ENCODE results near the gene ADGRD1.

The ADGRD1 gene

GRCh38 chr12:131090274-131091210 is 136.8 kb downstream of the ADGRD1 start:
- DNase-seq (ENCODE audit: low read depth in 3 of 3) = no peak

GRCh38 chr12:131091413-131091975 is 137.8 kb downstream of the ADGRD1 start:
- peak in 1 of 3 donors; percentile 33 for DNase-seq (ENCODE audit: low read depth in 3 of 3)

GRCh38 chr12:131091976-131092691 is 138.4 kb downstream of the ADGRD1 start:
- DNase-seq (ENCODE audit: low read depth in 3 of 3) = no peak

- DNase-seq (ENCODE audit: low read depth in 3 of 3) = no peak
Measured at GRCh38 chr12:131092901-131093603, 139.3 kb downstream of the ADGRD1 start.

GRCh38 chr12:131093604-131093955 is 139.9 kb downstream of the ADGRD1 start:
- DNase-seq (ENCODE audit: low read depth in 3 of 3) = no peak

GRCh38 chr12:131093971-131094830 is 140.5 kb downstream of the ADGRD1 start:
- DNase-seq (ENCODE audit: low read depth in 3 of 3) = no peak

GRCh38 chr12:131094831-131095805 is 141.4 kb downstream of the ADGRD1 start:
- no peak for DNase-seq (ENCODE audit: low read depth in 3 of 3)

- no peak for DNase-seq (ENCODE audit: low read depth in 3 of 3)
Measured at GRCh38 chr12:131095826-131096680, 142.3 kb downstream of the ADGRD1 start.

- no peak for DNase-seq (ENCODE audit: low read depth in 3 of 3)
Measured at GRCh38 chr12:131096681-131097181, 143.0 kb downstream of the ADGRD1 start.

- no peak for DNase-seq (ENCODE audit: low read depth in 3 of 3)
Measured at GRCh38 chr12:131097202-131098177, 143.8 kb downstream of the ADGRD1 start.

GRCh38 chr12:131098178-131098981 is 144.7 kb downstream of the ADGRD1 start:
- no peak for DNase-seq (ENCODE audit: low read depth in 3 of 3)

- DNase-seq (ENCODE audit: low read depth in 3 of 3) = no peak
Measured at GRCh38 chr12:131100031-131100674, 146.4 kb downstream of the ADGRD1 start.

- no peak for DNase-seq (ENCODE audit: low read depth in 3 of 3)
Measured at GRCh38 chr12:131101006-131101405, 147.3 kb downstream of the ADGRD1 start.

- no peak for DNase-seq (ENCODE audit: low read depth in 3 of 3)
Measured at GRCh38 chr12:131101703-131102492, 148.2 kb downstream of the ADGRD1 start.

GRCh38 chr12:131102493-131102931 is 148.8 kb downstream of the ADGRD1 start:
- DNase-seq (ENCODE audit: low read depth in 3 of 3) = no peak

Measured in stimulated activated CD4-positive, alpha-beta T cell treated with anti-CD3 and anti-CD28 coated beads, TNF-alpha, amount 100 ng/mL, for 48 hours (primary cell).